HepG2 (cell line): Measurements from ENCODE around the gene NCOA4. TPM values are rescaled to one million over a fixed set of nuclear protein-coding genes. Genes with fewer than 3 reads are reported as not detected.
A peak's percentile ranks its signal among the peaks of the same experiment; 100 is the strongest.

ENCODE experiments used
- KAT7 ChIP-seq: IDR thresholded peaks from 2 replicates; pipeline ENCODE4 v1.6.1; 2018; ENCODE audit warnings: borderline replicate concordance, missing compliant biosample characterization
- KLF11 ChIP-seq: IDR thresholded peaks from 2 replicates; pipeline ENCODE4 v1.6.1; 2016; ENCODE audit warnings: missing compliant biosample characterization
- MED1 ChIP-seq: sonication (generic); formaldehyde crosslinking; IDR thresholded peaks from 2 replicates; pipeline ENCODE4 v1.4.0; 2020; ENCODE audit warnings: missing genetic modification reagents
- POGZ ChIP-seq: sonication (generic); formaldehyde crosslinking; IDR thresholded peaks from 2 replicates; pipeline ENCODE4 v1.4.0; 2020; ENCODE audit warnings: mild to moderate bottlenecking, missing genetic modification reagents
- polyA plus RNA-seq, 8 experiments: library from polyadenylated mRNA; depleted of rRNA in 3 of 8; stranded (reverse) in 7 of 8; unstranded in 1 of 8; fragments of >200 nt; fragmentation: Illumina TruSeq in 4 of 8; extraction: Trizol in 4 of 8; gene quantifications; 2 replicates each; pipeline versions ENCODE4 v1.2.1 to v1.2.3, GENCODE V29; 2011 to 2016; ENCODE audit warnings: low read depth in 4 of 8, missing spikeins in 1 of 8, mixed read lengths in 1 of 8; ENCODE audit not compliant: insufficient read depth in 1 of 8
- total RNA-seq, 5 experiments: library from RNA; depleted of rRNA; stranded (reverse); fragments of >200 nt; fragmentation: Illumina TruSeq; extraction: Trizol; gene quantifications; 2 replicates each; pipeline ENCODE4 v1.2.3, GENCODE V29; 2016; ENCODE audit warnings: low read depth in 1 of 5
- TF ChIP-seq, protein P1 (sequence below): sonication (generic); formaldehyde crosslinking; conservative IDR thresholded peaks from 2 replicates; pipeline ENCODE4 v1.4.0; 2020; ENCODE audit warnings: mild to moderate bottlenecking, missing genetic modification reagents, moderate library complexity
- TF ChIP-seq, protein P2 (sequence below), 2 experiments: fragments of 450-650 bp in 1 of 2; sonication (generic) in 1 of 2; formaldehyde crosslinking; IDR thresholded peaks; 2 replicates each; pipeline versions ENCODE4 v1.5.0 to v1.8.0; 2020 to 2022; ENCODE audit warnings: mild to moderate bottlenecking in 1 of 2, missing genetic modification reagents in 1 of 2
- TF ChIP-seq, protein P3 (sequence below): IDR thresholded peaks from 2 replicates; pipeline ENCODE4 v1.6.1; 2018; ENCODE audit warnings: missing genetic modification reagents

The NCOA4 gene
- total and polyA plus RNA-seq, 2 of the 13 experiments (the other 11 are each of a cell fraction or from before 2014, with no cell fraction given), result 306 to 400 TPM

DNA sequence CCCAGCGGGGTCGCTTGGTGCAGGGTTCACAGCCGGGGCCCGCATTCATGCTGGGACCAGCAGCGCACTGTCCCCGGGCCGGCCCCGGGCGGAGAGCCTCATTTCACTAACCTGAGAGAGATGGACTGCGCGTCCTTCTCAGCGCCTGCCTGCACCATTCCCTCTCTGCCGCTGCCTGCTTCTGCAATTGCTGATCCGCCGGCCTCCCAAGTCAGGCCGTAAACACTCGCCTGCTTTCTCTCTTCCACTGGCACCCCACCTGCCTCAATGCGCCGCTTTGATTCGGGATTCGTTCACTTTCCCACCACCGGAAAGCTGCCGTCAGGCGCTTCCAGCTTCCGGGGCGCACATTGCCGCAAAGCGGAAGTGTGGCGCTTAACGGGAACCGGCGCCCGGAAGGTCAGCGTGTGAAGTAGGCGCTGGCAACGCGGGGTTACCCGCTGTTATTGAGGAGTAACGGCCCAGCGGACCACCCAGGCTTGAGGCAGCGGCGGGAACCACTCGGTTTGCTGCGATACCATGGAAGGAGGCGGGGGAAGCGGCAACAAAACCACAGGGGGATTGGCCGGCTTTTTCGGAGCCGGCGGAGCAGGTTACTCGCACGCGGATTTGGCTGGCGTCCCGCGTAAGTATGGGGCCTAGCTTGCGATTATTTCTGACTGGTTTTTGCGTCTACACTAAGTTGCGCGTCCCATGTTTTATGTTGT, 58.2 kb downstream of the NCOA4 start, which contains the start of gene TIMM23 (continued):
- TF ChIP-seq, protein P1, sequence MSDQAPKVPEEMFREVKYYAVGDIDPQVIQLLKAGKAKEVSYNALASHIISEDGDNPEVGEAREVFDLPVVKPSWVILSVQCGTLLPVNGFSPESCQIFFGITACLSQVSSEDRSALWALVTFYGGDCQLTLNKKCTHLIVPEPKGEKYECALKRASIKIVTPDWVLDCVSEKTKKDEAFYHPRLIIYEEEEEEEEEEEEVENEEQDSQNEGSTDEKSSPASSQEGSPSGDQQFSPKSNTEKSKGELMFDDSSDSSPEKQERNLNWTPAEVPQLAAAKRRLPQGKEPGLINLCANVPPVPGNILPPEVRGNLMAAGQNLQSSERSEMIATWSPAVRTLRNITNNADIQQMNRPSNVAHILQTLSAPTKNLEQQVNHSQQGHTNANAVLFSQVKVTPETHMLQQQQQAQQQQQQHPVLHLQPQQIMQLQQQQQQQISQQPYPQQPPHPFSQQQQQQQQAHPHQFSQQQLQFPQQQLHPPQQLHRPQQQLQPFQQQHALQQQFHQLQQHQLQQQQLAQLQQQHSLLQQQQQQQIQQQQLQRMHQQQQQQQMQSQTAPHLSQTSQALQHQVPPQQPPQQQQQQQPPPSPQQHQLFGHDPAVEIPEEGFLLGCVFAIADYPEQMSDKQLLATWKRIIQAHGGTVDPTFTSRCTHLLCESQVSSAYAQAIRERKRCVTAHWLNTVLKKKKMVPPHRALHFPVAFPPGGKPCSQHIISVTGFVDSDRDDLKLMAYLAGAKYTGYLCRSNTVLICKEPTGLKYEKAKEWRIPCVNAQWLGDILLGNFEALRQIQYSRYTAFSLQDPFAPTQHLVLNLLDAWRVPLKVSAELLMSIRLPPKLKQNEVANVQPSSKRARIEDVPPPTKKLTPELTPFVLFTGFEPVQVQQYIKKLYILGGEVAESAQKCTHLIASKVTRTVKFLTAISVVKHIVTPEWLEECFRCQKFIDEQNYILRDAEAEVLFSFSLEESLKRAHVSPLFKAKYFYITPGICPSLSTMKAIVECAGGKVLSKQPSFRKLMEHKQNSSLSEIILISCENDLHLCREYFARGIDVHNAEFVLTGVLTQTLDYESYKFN (CRISPR knock-in tag), result peak; percentile 38; the same call in 1 of the 2 replicates
- peak; percentile 76 for TF ChIP-seq KAT7 (CRISPR knock-in tag)
- TF ChIP-seq, protein P2, sequence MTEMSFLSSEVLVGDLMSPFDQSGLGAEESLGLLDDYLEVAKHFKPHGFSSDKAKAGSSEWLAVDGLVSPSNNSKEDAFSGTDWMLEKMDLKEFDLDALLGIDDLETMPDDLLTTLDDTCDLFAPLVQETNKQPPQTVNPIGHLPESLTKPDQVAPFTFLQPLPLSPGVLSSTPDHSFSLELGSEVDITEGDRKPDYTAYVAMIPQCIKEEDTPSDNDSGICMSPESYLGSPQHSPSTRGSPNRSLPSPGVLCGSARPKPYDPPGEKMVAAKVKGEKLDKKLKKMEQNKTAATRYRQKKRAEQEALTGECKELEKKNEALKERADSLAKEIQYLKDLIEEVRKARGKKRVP (CRISPR knock-in tag; IDR thresholded peaks at IDR 0.05), result peak in 1 of 2 experiments; percentile 62; a peak in 1 of 4 replicates
- TF ChIP-seq, protein P3, sequence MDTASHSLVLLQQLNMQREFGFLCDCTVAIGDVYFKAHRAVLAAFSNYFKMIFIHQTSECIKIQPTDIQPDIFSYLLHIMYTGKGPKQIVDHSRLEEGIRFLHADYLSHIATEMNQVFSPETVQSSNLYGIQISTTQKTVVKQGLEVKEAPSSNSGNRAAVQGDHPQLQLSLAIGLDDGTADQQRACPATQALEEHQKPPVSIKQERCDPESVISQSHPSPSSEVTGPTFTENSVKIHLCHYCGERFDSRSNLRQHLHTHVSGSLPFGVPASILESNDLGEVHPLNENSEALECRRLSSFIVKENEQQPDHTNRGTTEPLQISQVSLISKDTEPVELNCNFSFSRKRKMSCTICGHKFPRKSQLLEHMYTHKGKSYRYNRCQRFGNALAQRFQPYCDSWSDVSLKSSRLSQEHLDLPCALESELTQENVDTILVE (CRISPR knock-in tag), result peak; percentile 81
- 0 out of 2 replicates have a peak, but pooled peaks have one; percentile 34 for TF ChIP-seq KLF11
- peak; percentile 55; the same call in 1 of the 2 replicates for TF ChIP-seq MED1 (CRISPR knock-in tag)
- peak; percentile 66 for TF ChIP-seq POGZ
